ENCODE data around the gene DOCK11.

DOCK11 gene

DNA sequence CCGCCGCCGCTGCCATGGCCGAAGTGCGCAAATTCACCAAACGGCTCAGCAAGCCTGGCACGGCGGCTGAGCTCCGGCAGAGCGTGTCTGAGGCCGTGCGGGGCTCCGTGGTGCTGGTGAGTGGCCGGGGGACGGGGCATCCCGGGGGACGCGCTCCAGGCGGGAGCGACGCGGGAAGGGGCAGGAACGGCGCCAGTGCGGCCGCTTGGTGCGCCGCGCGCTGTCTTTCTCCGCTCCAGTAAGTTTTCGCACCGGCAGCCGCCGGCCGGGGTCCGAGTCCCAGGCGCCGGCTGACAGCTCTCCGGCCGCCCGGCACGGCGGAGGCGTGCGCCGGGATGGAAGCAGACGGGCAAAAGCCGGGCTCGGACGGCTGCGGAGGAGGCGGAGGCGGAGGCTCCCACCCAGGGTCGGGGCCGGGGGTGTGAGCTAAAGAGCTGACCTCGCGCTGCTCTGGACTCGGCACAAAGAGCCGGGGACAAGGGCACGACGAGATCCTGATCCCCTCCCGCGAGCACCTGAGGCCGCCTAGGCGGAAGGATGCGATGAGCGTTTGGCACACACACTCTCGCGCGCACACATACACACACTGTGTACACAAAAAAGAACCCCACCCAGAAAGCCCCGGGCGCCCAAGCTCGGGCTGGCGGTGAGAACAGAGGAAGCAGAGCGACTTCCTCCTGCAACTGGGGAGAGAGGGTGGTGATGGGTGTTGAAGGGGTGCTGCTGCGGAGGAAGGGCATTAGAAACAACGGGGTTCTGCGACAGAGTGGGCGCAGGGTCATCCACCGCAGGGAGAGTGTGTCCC lies 545 bp downstream of the DOCK11 start:
- TF ChIP-seq CTCF (IDR thresholded peaks at IDR 0.05; ENCODE audit: low read depth, low read length) = no peak
- DNase-seq (ENCODE audit: extremely low read depth, low read depth) = no peak

GRCh38 chrX:118496763-118497079 lies 1.1 kb downstream of the DOCK11 start:
- TF ChIP-seq CTCF (IDR thresholded peaks at IDR 0.05; ENCODE audit: low read depth, low read length) = no peak
- no peak for DNase-seq (ENCODE audit: extremely low read depth, low read depth)

- no peak for TF ChIP-seq CTCF (IDR thresholded peaks at IDR 0.05; ENCODE audit: low read depth, low read length)
- DNase-seq (ENCODE audit: extremely low read depth, low read depth) = no peak
These were observed 1.7 kb downstream of the DOCK11 start for GRCh38 chrX:118497180-118497818.

- TF ChIP-seq CTCF (IDR thresholded peaks at IDR 0.05; ENCODE audit: low read depth, low read length) = no peak
- no peak for DNase-seq (ENCODE audit: extremely low read depth, low read depth)
These were observed 2.7 kb downstream of the DOCK11 start for GRCh38 chrX:118498351-118498750.

GRCh38 chrX:118498755-118499154 lies 3.1 kb downstream of the DOCK11 start:
- no peak for TF ChIP-seq CTCF (IDR thresholded peaks at IDR 0.05; ENCODE audit: low read depth, low read length)
- no peak for DNase-seq (ENCODE audit: extremely low read depth, low read depth)

DNA sequence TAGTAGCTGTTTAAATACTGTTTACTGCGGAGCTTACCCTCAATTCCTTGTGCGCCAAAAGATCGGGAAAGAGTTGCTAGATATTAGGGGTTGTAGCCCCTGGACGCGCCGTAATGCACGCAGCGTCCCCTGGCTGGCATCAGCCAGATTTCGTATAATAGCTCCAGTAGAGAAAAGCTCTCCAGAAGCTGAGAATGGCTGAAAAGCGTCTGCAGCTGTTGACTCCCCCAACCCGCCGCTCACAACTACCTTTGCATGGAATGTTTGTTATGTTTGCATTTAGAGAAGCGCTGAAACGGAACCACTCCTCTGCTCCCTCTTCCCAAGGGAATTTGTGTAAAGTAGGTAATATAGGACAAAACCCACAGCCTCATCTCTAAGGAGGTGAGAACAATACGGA lies 3.7 kb downstream of the DOCK11 start:
- TF ChIP-seq CTCF (IDR thresholded peaks at IDR 0.05; ENCODE audit: low read depth, low read length) = no peak
- DNase-seq (ENCODE audit: extremely low read depth, low read depth) = no peak

GRCh38 chrX:118502161-118502789 lies 6.7 kb downstream of the DOCK11 start:
- TF ChIP-seq CTCF (IDR thresholded peaks at IDR 0.05; ENCODE audit: low read depth, low read length) = no peak
- no peak for DNase-seq (ENCODE audit: extremely low read depth, low read depth)

Measured in AG09319 (cell line).